Activated naive CD4-positive, alpha-beta T cell treated with anti-CD3 and anti-CD28 coated beads for 36 hours (primary cell): ENCODE data around the gene RRBP1. TPM values are rescaled to one million over a fixed set of nuclear protein-coding genes. Genes with fewer than 3 reads are reported as not detected.

ENCODE experiments used
- CTCF ChIA-PET: fragments of 350-600 bp; sonication (Branson Sonifier 250); formaldehyde crosslinking; loops from one replicate; lab custom pipeline; 2021; ENCODE audit warnings: antibody characterized with exemption; lab: Charles Lee
- DNase-seq: peaks from one replicate; pipeline ENCODE4 v3.0.0-alpha.2; 2020
- H3K27ac Mint-ChIP-seq: one replicate; pipeline ENCODE4 v1.8.0; 2021; ENCODE audit warnings: mild to moderate bottlenecking, mixed read lengths
- H3K27me3 Mint-ChIP-seq: one replicate; pipeline ENCODE4 v1.8.0; 2021; ENCODE audit warnings: low read depth, mixed read lengths
- H3K36me3 Mint-ChIP-seq: one replicate; pipeline ENCODE4 v1.8.0; 2021; ENCODE audit warnings: low read depth, mixed read lengths
- H3K4me1 Mint-ChIP-seq: one replicate; pipeline ENCODE4 v1.8.0; 2021; ENCODE audit warnings: low read depth, mixed read lengths
- H3K4me3 Mint-ChIP-seq: one replicate; pipeline ENCODE4 v1.8.0; 2021; ENCODE audit warnings: mild to moderate bottlenecking, moderate library complexity, mixed read lengths
- H3K9me3 Mint-ChIP-seq: one replicate; pipeline ENCODE4 v1.8.0; 2021; ENCODE audit warnings: mixed read lengths
- intact Hi-C: fragments of 100-400 bp; cut with micrococcal nuclease; formaldehyde crosslinking; loops from one replicate; pipeline ENCODE4 v1.15.1; 2023
- total RNA-seq, 2 experiments: library from RNA; stranded (reverse); gene quantifications; one replicate each; pipeline ENCODE4 v1.2.3, GENCODE V29; 2021

Gene RRBP1
- total RNA-seq, 2 experiments from 2014 or later = 19.6 to 20.0 TPM

- Mint-ChIP-seq H3K4me3 (no peak overlapping the region), H3K4me1 (peaks cover 6% of the 10 kb centered on the region), H3K27me3 (no peaks in the 10 kb centered on the region), H3K27ac (no peak overlapping the region), H3K36me3 (no peaks in the 10 kb centered on the region), H3K9me3 (no peaks in the 10 kb centered on the region)
- DNase-seq = peak; percentile 47
- intact Hi-C loops = loop anchor here (1.0 kb wide), 1 partner anchor 144 kb away; no protein-coding TSS in a partner anchor
- CTCF ChIA-PET = interaction anchor here (0.9 to 2.7 kb wide), 11 partner anchors 10 to 348 kb away, joined by 3 to 8 read pairs (median 4); partner anchors contain the start of gene RRBP1
Observed at GRCh38 chr20:17648791-17649730, 33.0 kb downstream of the RRBP1 start.

- Mint-ChIP-seq H3K4me3 (no peak overlapping the region), H3K27ac (no peak overlapping the region), H3K27me3 (no peaks in the 10 kb centered on the region), H3K4me1 (peaks cover 6% of the 10 kb centered on the region), H3K9me3 (no peaks in the 10 kb centered on the region), H3K36me3 (no peaks in the 10 kb centered on the region)
- CTCF ChIA-PET = interaction anchor here (1.2 to 1.6 kb wide), 3 partner anchors 18 to 225 kb away, joined by 3 to 5 read pairs (median 4); no protein-coding TSS in a partner anchor
- intact Hi-C loops = no loop called here
- no peak for DNase-seq
Observed at GRCh38 chr20:17648315-17648646, 33.8 kb downstream of the RRBP1 start.

GRCh38 chr20:17647391-17648314, 34.4 kb downstream of the RRBP1 start:
- Mint-ChIP-seq H3K36me3 (no peaks in the 10 kb centered on the region), H3K9me3 (no peaks in the 10 kb centered on the region), H3K27me3 (no peaks in the 10 kb centered on the region), H3K4me1 (peaks cover 6% of the 10 kb centered on the region), H3K27ac (no peak overlapping the region), H3K4me3 (no peak overlapping the region)
- intact Hi-C loops = no loop called here
- CTCF ChIA-PET = interaction anchor here (0.7 to 1.6 kb wide), 4 partner anchors 19 to 225 kb away, joined by 3 to 5 read pairs (median 4); no protein-coding TSS in a partner anchor
- no peak for DNase-seq

- intact Hi-C loops = no loop called here
- CTCF ChIA-PET = interaction anchor here (0.7 to 1.6 kb wide), 3 partner anchors 19 to 226 kb away, joined by 3 to 5 read pairs (median 3); no protein-coding TSS in a partner anchor
- Mint-ChIP-seq H3K27me3 (no peaks in the 10 kb centered on the region), H3K27ac (no peak overlapping the region), H3K4me3 (no peak overlapping the region), H3K9me3 (no peaks in the 10 kb centered on the region), H3K36me3 (no peaks in the 10 kb centered on the region), H3K4me1 (peaks cover 6% of the 10 kb centered on the region)
- DNase-seq = no peak
Observed at GRCh38 chr20:17646961-17647301, 35.1 kb downstream of the RRBP1 start.

GRCh38 chr20:17646209-17646960, 35.7 kb downstream of the RRBP1 start:
- CTCF ChIA-PET = interaction anchor here (0.6 to 0.8 kb wide), 2 partner anchors 11 to 106 kb away, joined by 3 to 4 read pairs; no protein-coding TSS in a partner anchor
- no peak overlapping the region for H3K27ac Mint-ChIP-seq
- no peak for DNase-seq

GRCh38 chr20:17645546-17646208, 36.4 kb downstream of the RRBP1 start:
- H3K9me3 Mint-ChIP-seq = no peaks in the 10 kb centered on the region
- intact Hi-C loops = no loop called here
- H3K4me3 Mint-ChIP-seq = no peak overlapping the region
- DNase-seq = no peak
- no peak overlapping the region for H3K27ac Mint-ChIP-seq
- H3K27me3 Mint-ChIP-seq = no peaks in the 10 kb centered on the region
- CTCF ChIA-PET = interaction anchor here (0.6 to 0.8 kb wide), 3 partner anchors 11 to 113 kb away, joined by 3 to 5 read pairs (median 4); no protein-coding TSS in a partner anchor
- H3K4me1 Mint-ChIP-seq = peaks cover 6% of the 10 kb centered on the region
- H3K36me3 Mint-ChIP-seq = no peaks in the 10 kb centered on the region

More at GRCh38 chr20:17646209-17646960, 35.7 kb downstream of the RRBP1 start:
- Mint-ChIP-seq H3K9me3 (no peaks in the 10 kb centered on the region), H3K27me3 (no peaks in the 10 kb centered on the region), H3K36me3 (no peaks in the 10 kb centered on the region), H3K4me1 (peaks cover 6% of the 10 kb centered on the region), H3K4me3 (no peak overlapping the region)
- intact Hi-C loops = no loop called here

- H3K27me3 Mint-ChIP-seq = no peaks in the 10 kb centered on the region
Observed at GRCh38 chr20:17645010-17645409, 37.0 kb downstream of the RRBP1 start.

GRCh38 chr20:17644451-17644850, 37.6 kb downstream of the RRBP1 start:
- CTCF ChIA-PET = interaction anchor here (0.6 kb wide), 1 partner anchor 253 kb away, joined by 3 read pairs; no protein-coding TSS in a partner anchor
- H3K36me3 Mint-ChIP-seq = peaks cover 2% of the 10 kb centered on the region
- H3K4me3 Mint-ChIP-seq = no peak overlapping the region
- H3K27ac Mint-ChIP-seq = no peak overlapping the region
- H3K4me1 Mint-ChIP-seq = peaks cover 6% of the 10 kb centered on the region
- intact Hi-C loops = no loop called here
- no peaks in the 10 kb centered on the region for H3K27me3 Mint-ChIP-seq
- no peaks in the 10 kb centered on the region for H3K9me3 Mint-ChIP-seq
- DNase-seq = no peak

More at GRCh38 chr20:17645010-17645409, 37.0 kb downstream of the RRBP1 start:
- DNase-seq = no peak
- peaks cover 6% of the 10 kb centered on the region for H3K4me1 Mint-ChIP-seq
- intact Hi-C loops = no loop called here
- CTCF ChIA-PET = interaction anchor here (0.6 kb wide), 1 partner anchor 113 kb away, joined by 5 read pairs; no protein-coding TSS in a partner anchor
- H3K9me3 Mint-ChIP-seq = no peaks in the 10 kb centered on the region
- peaks cover 2% of the 10 kb centered on the region for H3K36me3 Mint-ChIP-seq
- H3K4me3 Mint-ChIP-seq = no peak overlapping the region
- no peak overlapping the region for H3K27ac Mint-ChIP-seq

GRCh38 chr20:17643531-17644188, 38.4 kb downstream of the RRBP1 start:
- Mint-ChIP-seq H3K4me3 (no peak overlapping the region), H3K4me1 (peaks cover under 1% of the 10 kb centered on the region), H3K9me3 (no peaks in the 10 kb centered on the region), H3K36me3 (peaks cover 2% of the 10 kb centered on the region), H3K27me3 (no peaks in the 10 kb centered on the region), H3K27ac (no peak overlapping the region)
- intact Hi-C loops = no loop called here
- CTCF ChIA-PET = interaction anchor here (0.6 kb wide), 1 partner anchor 254 kb away, joined by 3 read pairs; no protein-coding TSS in a partner anchor
- DNase-seq = no peak

GRCh38 chr20:17642404-17643269, 39.4 kb downstream of the RRBP1 start:
- Mint-ChIP-seq H3K9me3 (no peaks in the 10 kb centered on the region), H3K36me3 (peaks cover 2% of the 10 kb centered on the region), H3K4me1 (no peaks in the 10 kb centered on the region), H3K27ac (no peak overlapping the region), H3K27me3 (no peaks in the 10 kb centered on the region), H3K4me3 (no peak overlapping the region)
- intact Hi-C loops = no loop called here
- CTCF ChIA-PET = interaction anchor here (0.6 kb wide), 1 partner anchor 258 kb away, joined by 3 read pairs; no protein-coding TSS in a partner anchor
- DNase-seq = no peak
